A549 (cell line): ENCODE measurements around the gene SLC28A3.

Source experiments
- BHLHE40 ChIP-seq: IDR thresholded peaks from 2 replicates; pipeline ENCODE4 v1.6.1; 2012; ENCODE audit warnings: low read depth, low read length, inconsistent platforms
- CHD2 ChIP-seq: fragments of 150-350 bp; IDR thresholded peaks from 2 replicates; pipeline ENCODE4 v1.6.1; 2014; ENCODE audit warnings: low read length; ENCODE audit not compliant: partially characterized antibody
- EP300 ChIP-seq, 2 experiments: fragments of >200 bp; sonication (Bioruptor Twin); formaldehyde crosslinking; IDR thresholded peaks; 2 replicates in 1 of 2; 3 replicates in 1 of 2; pipeline ENCODE4 v1.6.1; 2016 to 2017
- POLR2A ChIP-seq: IDR thresholded peaks from 2 replicates; pipeline ENCODE4 v1.6.1; 2012; ENCODE audit warnings: mild to moderate bottlenecking, low read length
- RAD21 ChIP-seq, 2 experiments: fragments of >200 bp in 1 of 2; sonication (Bioruptor Twin) in 1 of 2; formaldehyde crosslinking in 1 of 2; IDR thresholded peaks in 1 of 2; conservative IDR thresholded peaks in 1 of 2; 2 replicates in 1 of 2; 3 replicates in 1 of 2; pipeline ENCODE4 v1.6.1; 2012 to 2018; ENCODE audit warnings: inconsistent platforms in 1 of 2
- RCOR1 ChIP-seq: fragments of 150-350 bp; IDR thresholded peaks from 2 replicates; pipeline ENCODE4 v1.6.1; 2014; ENCODE audit warnings: antibody characterized with exemption, low read length, low read depth
- RFX5 ChIP-seq: fragments of 450-650 bp; IDR thresholded peaks from 2 replicates; pipeline ENCODE4 v1.7.1; 2014; ENCODE audit warnings: antibody characterized with exemption, mild to moderate bottlenecking, moderate library complexity
- TF ChIP-seq, protein P1 (sequence below): IDR thresholded peaks from 2 replicates; pipeline ENCODE4 v1.6.1; 2012
- TF ChIP-seq, protein P2 (sequence below): IDR thresholded peaks from 2 replicates; pipeline ENCODE4 v1.6.1; 2012
- TF ChIP-seq, protein P3 (sequence below): fragments of >200 bp; sonication (Bioruptor Twin); formaldehyde crosslinking; IDR thresholded peaks from 3 replicates; pipeline ENCODE4 v1.5.1; 2016

DNA sequence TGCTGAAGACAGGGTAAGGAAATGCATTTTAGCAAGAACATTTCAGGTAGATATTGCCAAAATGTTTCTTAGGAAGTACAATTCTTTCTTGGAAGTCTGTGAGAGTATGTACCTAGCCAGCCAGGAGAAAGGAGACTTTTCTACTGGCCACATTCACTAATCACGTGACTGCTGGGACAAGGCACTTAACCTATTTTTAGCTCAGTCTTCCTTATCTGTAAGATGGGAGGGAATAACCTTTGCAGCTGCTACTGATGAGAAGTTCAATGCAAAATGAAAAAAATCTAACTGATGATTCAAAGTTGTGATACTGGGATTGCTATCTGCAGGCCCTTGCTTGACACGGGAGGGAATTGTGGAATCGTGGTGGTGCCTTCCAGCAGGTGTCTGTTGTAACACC is 42.6 kb upstream of the SLC28A3 start:
- TF ChIP-seq, protein P1, sequence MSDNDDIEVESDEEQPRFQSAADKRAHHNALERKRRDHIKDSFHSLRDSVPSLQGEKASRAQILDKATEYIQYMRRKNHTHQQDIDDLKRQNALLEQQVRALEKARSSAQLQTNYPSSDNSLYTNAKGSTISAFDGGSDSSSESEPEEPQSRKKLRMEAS: no peak
- TF ChIP-seq, protein P2, sequence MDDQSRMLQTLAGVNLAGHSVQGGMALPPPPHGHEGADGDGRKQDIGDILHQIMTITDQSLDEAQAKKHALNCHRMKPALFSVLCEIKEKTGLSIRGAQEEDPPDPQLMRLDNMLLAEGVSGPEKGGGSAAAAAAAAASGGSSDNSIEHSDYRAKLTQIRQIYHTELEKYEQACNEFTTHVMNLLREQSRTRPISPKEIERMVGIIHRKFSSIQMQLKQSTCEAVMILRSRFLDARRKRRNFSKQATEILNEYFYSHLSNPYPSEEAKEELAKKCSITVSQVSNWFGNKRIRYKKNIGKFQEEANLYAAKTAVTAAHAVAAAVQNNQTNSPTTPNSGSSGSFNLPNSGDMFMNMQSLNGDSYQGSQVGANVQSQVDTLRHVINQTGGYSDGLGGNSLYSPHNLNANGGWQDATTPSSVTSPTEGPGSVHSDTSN: no peak
- TF ChIP-seq RCOR1 (no peak), RAD21 (conservative IDR thresholded peaks at IDR 0.05 in 1 of 2, IDR thresholded peaks at IDR 0.05 in 1 of 2) (no peak), CHD2 (no peak), POLR2A (no peak), BHLHE40 (no peak), RFX5 (no peak), EP300 (IDR thresholded peaks at IDR 0.05) (no peak)
- TF ChIP-seq, protein P3, sequence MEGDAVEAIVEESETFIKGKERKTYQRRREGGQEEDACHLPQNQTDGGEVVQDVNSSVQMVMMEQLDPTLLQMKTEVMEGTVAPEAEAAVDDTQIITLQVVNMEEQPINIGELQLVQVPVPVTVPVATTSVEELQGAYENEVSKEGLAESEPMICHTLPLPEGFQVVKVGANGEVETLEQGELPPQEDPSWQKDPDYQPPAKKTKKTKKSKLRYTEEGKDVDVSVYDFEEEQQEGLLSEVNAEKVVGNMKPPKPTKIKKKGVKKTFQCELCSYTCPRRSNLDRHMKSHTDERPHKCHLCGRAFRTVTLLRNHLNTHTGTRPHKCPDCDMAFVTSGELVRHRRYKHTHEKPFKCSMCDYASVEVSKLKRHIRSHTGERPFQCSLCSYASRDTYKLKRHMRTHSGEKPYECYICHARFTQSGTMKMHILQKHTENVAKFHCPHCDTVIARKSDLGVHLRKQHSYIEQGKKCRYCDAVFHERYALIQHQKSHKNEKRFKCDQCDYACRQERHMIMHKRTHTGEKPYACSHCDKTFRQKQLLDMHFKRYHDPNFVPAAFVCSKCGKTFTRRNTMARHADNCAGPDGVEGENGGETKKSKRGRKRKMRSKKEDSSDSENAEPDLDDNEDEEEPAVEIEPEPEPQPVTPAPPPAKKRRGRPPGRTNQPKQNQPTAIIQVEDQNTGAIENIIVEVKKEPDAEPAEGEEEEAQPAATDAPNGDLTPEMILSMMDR: no peak
